Embryonic facial prominence (tissue), 1 donor: ENCODE data around the gene OR2Y1.
"Not testable (repeated sequence)": the region's sequence is repeated elsewhere in the genome, so short reads cannot be mapped to it uniquely, and the experiment has no call there.

ENCODE experiments used
- DNase-seq: peaks from one replicate; pipeline ENCODE4 v3.0.0-alpha.2; 2016; ENCODE audit errors: extremely low spot score

Gene OR2Y1

GRCh38 chr5:180739271-180739670 is 587 bp downstream of the OR2Y1 start:
- DNase-seq = no peak

- no peak for DNase-seq
Measured at GRCh38 chr5:180736536-180736935, 3.3 kb downstream of the OR2Y1 start.

GRCh38 chr5:180724944-180725343 is 14.9 kb downstream of the OR2Y1 start:
- no peak for DNase-seq

- DNase-seq = no peak
Measured at GRCh38 chr5:180723936-180724335, 15.9 kb downstream of the OR2Y1 start.

GRCh38 chr5:180720486-180720885 is 19.4 kb downstream of the OR2Y1 start:
- no peak for DNase-seq

- DNase-seq = no peak
Measured at GRCh38 chr5:180719781-180720180, 20.1 kb downstream of the OR2Y1 start.

GRCh38 chr5:180718810-180719453 is 20.9 kb downstream of the OR2Y1 start:
- DNase-seq = no peak

- DNase-seq = no peak
Measured at GRCh38 chr5:180717989-180718388, 21.9 kb downstream of the OR2Y1 start.

GRCh38 chr5:180704362-180704761 is 35.5 kb downstream of the OR2Y1 start:
- no peak for DNase-seq

- DNase-seq = no peak
Measured at GRCh38 chr5:180703912-180704311, 35.9 kb downstream of the OR2Y1 start.

- DNase-seq = not testable (repeated sequence)
Measured at GRCh38 chr5:180703371-180703770, 36.5 kb downstream of the OR2Y1 start.

- not testable (repeated sequence) for DNase-seq
Measured at GRCh38 chr5:180700440-180700839, 39.4 kb downstream of the OR2Y1 start.

- DNase-seq = no peak
Measured at GRCh38 chr5:180699042-180699441, 40.8 kb downstream of the OR2Y1 start.

GRCh38 chr5:180696116-180696515 is 43.7 kb downstream of the OR2Y1 start:
- DNase-seq = no peak

- DNase-seq = no peak
Measured at GRCh38 chr5:180692429-180692828, 47.4 kb downstream of the OR2Y1 start.

GRCh38 chr5:180691046-180691445 is 48.8 kb downstream of the OR2Y1 start:
- DNase-seq = no peak

GRCh38 chr5:180690562-180690961 is 49.3 kb downstream of the OR2Y1 start:
- DNase-seq = no peak

GRCh38 chr5:180689775-180690174 is 50.1 kb downstream of the OR2Y1 start:
- no peak for DNase-seq
